ENCODE measurements around the gene EYS. TPM values are rescaled to one million over a fixed set of nuclear protein-coding genes. Genes with fewer than 3 reads are reported as not detected.
A peak's percentile ranks its signal among the peaks of the same experiment; 100 is the strongest.

EYS gene
- total and polyA plus RNA-seq, 2 of the 8 experiments (the other 6 are each of a cell fraction or from before 2014, with no cell fraction given), result 0.05 to 0.13 TPM

DNA sequence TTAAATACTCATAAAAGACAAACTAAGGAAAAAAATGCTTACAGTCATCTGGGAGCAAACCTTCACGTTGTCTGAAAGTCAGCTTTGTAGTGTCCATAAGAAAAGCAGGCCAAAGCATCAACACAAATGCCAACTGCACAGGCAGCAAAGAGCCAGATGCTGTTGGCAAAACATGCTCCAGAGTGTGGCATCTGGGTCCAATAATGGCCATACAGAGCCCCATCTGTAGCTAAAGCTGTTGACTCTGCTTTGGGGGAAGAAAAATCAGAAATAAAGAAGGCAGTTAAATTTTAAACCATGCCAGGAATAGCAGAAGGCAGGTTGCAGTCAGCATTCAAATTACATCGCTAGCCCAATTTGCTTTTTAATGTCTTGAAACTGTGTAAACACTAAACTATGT lies 776.3 kb downstream of the EYS start:
- H2AFZ ChIP-seq (ENCODE audit: low read length), result peak overlapping the region; percentile 77
- H3K14ac ChIP-seq (ENCODE audit: insufficient read length), result no peak overlapping the region
- H3K4me3 ChIP-seq (ENCODE audit: extremely low read depth in 1 of 4, insufficient read depth in 2 of 4, low read depth in 3 of 4, low read length in 4 of 4), result no peak overlapping the region
- no peak overlapping the region for H2BK15ac ChIP-seq (ENCODE audit: low read length)
- no peak overlapping the region for H3K27ac ChIP-seq (ENCODE audit: low read depth, low read length)
- no peak overlapping the region for H2BK5ac ChIP-seq (ENCODE audit: low read depth, low read length)
- no peaks in the 10 kb centered on the region for H3K79me2 ChIP-seq (ENCODE audit: control insufficient read depth in 1 of 2, insufficient read depth in 2 of 2, low read length in 2 of 2)
- H3K23ac ChIP-seq (ENCODE audit: insufficient read length), result no peak overlapping the region
- no peak overlapping the region for H3K4ac ChIP-seq (replicated peaks; ENCODE audit: insufficient read length, low read depth, low read length)
- H3K4me1 ChIP-seq (replicated peaks in 1 of 4; ENCODE audit: control insufficient read depth in 3 of 4, insufficient read depth in 4 of 4, low read length in 3 of 4), result no peaks in the 10 kb centered on the region
- H3K4me2 ChIP-seq (ENCODE audit: insufficient read depth in 1 of 2, low read depth in 2 of 2, low read length in 2 of 2), result no peak overlapping the region
- H2BK120ac ChIP-seq (replicated peaks; ENCODE audit: low read depth, low read length), result no peak overlapping the region
- no peak overlapping the region for H4K8ac ChIP-seq (ENCODE audit: extremely low read depth, insufficient read depth, low read length)
- H2AK5ac ChIP-seq (ENCODE audit: low read depth, low read length), result no peak overlapping the region
- DNase-seq (ENCODE audit: low read depth in 1 of 2, low spot score in 2 of 2), result no peak
- no peak overlapping the region for H4K91ac ChIP-seq (replicated peaks; ENCODE audit: insufficient read length, low read length)
- WGBS, 2 experiments (ENCODE audit: extremely low coverage in 1 of 2, insufficient coverage in 1 of 2, insufficient read length in 1 of 2, insufficient replicate concordance in 2 of 2, low coverage in 1 of 2, low lambda C conversion rate in 2 of 2, missing lambda C conversion rate in 1 of 2), result 94% methylated on average over 2 of the region's 2 CpGs; no CpG with 5 or more reads in 1 of the 2 experiments
- no peak overlapping the region for H3K56ac ChIP-seq (replicated peaks; ENCODE audit: insufficient read length, low read depth, low read length)
- no peak overlapping the region for H4K5ac ChIP-seq (ENCODE audit: insufficient read length, low read depth, low read length)
- H2BK12ac ChIP-seq (ENCODE audit: low read depth, low read length), result no peak overlapping the region
- no peak overlapping the region for H3K18ac ChIP-seq (ENCODE audit: extremely low read depth, low read length)
- no peaks in the 10 kb centered on the region for H3K36me3 ChIP-seq (ENCODE audit: control insufficient read depth in 2 of 4, insufficient read depth in 4 of 4, low read length in 3 of 4)
- no peak for FAIRE-seq
- H4K20me1 ChIP-seq (replicated peaks in 1 of 2; ENCODE audit: control insufficient read depth in 1 of 2, insufficient read depth in 2 of 2, low read length in 2 of 2), result no peaks in the 10 kb centered on the region
- no peaks in the 10 kb centered on the region for H3K27me3 ChIP-seq (replicated peaks in 1 of 4; ENCODE audit: control insufficient read depth in 3 of 4, extremely low read depth in 1 of 4, insufficient read depth in 3 of 4, low read length in 3 of 4)
- no peak overlapping the region for H3K9ac ChIP-seq (replicated peaks in 1 of 4; ENCODE audit: extremely low read depth in 1 of 4, low read depth in 3 of 4, low read length in 3 of 4)
- no peaks in the 10 kb centered on the region for H3K9me3 ChIP-seq (ENCODE audit: insufficient read depth in 2 of 2, low read depth in 1 of 2, low read length in 1 of 2)
- no peaks in the 10 kb centered on the region for H3K23me2 ChIP-seq (ENCODE audit: low read depth, low read length)
- no peaks in the 10 kb centered on the region for H3K79me1 ChIP-seq (ENCODE audit: low read depth, low read length)
- ChIA-PET POLR2A (ENCODE audit: partially characterized antibody) (no interaction called here), CTCF (ENCODE audit: partially characterized antibody) (no interaction called here)
- TF ChIP-seq ASH2L (IDR thresholded peaks at IDR 0.05; ENCODE audit: low read length) (no peak), BCL11A (IDR thresholded peaks at IDR 0.05; ENCODE audit: low read depth in 2 of 2, low read length in 2 of 2) (no peak), CHD2 (IDR thresholded peaks at IDR 0.05; ENCODE audit: low read length) (no peak)
- TF ChIP-seq, protein P1, sequence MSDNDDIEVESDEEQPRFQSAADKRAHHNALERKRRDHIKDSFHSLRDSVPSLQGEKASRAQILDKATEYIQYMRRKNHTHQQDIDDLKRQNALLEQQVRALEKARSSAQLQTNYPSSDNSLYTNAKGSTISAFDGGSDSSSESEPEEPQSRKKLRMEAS (IDR thresholded peaks at IDR 0.05), result no peak
- H2BK20ac ChIP-seq (ENCODE audit: low read length), result no peak overlapping the region

Measured in H1 (cell line).